ENCODE results near the gene PSMB5. TPM values are rescaled to one million over a fixed set of nuclear protein-coding genes. Genes with fewer than 3 reads are reported as not detected.

The PSMB5 gene
- total RNA-seq, 1 donor from 2014 or later, result 216 TPM

DNA sequence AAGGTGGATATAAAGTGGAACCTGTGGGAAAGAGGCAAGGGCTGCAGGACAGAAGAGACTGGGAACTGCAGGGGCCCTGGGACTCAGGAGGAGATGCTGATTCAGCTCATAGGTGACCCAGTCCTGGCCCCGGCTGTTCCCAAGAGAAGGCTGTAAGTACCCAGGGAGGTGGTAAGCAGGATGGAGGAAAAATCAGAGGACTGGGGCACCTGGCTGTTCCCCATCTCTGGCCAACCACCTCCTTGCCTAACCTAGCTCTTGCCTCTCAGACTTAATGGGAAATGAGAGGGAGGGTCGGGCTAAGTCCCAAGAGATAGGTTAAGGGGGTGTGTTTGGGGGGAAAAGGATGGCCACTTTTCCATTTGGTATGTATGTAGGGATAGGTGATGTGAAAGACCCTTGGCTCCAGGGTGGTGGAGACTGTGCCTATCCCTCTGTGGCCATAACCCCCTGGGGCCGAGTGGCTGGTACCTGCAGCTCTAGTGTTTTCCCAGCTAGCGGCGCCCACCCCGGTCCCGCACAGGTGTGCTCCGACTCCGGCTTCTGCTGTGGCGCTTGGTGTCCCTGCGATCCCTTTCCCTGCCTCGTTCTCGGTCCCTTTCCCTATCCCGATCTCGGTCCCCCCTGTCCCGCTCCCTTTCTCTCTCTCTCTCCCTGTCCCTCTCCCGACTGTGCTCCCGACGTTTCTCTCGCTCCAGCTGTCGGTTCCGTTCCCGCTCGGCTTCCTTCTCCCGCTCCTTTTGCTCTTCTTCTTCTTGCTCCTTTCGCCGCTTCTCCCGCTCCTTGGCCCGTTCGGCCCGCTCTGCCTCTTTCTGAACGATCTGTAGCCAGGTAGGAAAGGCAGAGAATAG is 24.2 kb upstream of the PSMB5 start:
- no peak for DNase-seq (ENCODE audit: low read depth in 2 of 2)

DNA sequence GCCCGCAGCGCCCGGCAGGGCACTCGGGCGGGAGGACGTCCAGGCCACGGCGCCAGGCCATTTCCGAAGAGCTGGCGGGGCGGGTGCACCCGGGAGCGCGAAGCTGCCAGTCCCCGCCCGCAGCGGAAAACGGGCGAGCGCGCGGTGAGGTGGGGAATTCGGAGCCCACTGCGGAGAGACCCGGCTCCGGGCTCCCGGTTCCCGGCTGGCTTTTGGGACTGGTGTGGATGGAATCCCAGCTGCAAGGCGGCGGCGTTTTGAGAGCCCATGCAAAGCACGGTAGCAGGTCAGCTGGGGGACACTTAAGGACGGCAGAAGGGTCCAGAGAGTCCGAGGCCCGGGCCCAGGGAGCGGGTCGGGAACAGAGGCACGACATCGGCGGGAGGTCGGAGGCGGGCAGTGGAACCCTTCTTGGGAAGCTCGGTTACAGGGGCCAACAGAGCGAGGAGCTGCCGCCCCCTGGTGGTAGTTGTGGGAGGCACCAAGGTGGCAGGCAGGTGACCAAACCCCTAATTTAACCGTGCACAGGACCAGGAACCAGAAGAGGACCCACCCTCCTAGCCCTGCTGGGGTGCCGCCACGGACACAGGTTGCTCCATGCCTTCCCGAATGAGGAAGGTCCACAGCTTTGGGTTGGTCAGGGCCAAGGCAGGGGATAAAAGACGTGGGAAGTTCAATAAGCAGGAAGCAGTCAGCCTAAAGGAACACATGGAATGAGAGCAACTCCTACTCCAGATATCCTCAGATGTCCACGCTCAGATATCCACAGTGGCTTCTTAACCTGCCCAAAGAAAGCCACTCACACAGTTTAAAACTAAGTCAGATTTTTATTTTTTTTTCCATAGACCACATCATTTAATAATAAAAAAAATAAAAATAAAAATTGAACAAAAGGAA is 23.3 kb upstream of the PSMB5 start:
- DNase-seq (ENCODE audit: low read depth in 2 of 2), result peak; percentile 49 to 88

DNA sequence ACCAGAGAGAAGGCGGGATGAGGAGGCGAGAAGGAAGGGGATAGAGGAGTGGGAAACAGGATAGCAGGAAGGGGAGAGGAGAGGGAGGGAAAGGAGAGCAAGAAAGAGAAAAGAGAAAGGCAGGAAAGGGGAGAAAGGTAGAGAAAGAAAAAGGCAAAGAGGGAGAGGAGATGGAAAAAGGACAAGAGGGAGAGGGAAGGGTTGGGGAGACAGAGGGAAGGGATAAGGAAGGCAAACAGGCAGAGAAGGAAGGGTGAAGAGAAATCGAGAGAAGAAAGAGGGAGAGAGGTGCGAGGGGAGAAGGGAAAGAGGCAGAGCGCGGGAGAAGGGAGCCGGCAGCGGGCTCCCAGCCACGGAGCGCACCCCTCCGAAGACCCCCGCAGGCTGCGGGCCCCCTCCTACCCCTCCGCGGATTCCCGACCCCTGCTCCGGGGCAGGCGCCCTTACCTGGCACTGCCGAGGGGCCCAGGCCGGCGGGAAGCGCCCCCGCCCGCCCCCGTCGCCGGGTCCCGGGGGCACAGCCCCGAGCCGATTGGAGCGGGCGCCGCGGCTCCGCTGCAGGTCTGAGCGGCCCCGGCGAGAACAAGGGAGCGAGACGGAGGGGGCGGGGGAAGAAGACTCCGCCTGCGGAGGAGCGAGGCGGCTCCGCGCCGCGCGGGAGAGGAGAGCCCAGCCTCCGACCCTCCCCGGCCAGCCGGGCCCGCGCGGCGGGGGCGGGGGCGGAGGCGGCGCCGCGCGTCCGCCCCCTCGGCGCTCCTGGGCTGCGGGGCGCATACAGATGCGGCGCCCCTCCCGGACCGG is 22.5 kb upstream of the PSMB5 start, which contains the start of gene CDH24:
Gene CDH24, minus strand, starts transcription at position 565 of the 801 bp plus-strand sequence. CDS start 1,787 bp downstream, outside the sequence.
- DNase-seq (ENCODE audit: low read depth in 2 of 2), result peak in 1 of 2 donors; percentile 74

DNA sequence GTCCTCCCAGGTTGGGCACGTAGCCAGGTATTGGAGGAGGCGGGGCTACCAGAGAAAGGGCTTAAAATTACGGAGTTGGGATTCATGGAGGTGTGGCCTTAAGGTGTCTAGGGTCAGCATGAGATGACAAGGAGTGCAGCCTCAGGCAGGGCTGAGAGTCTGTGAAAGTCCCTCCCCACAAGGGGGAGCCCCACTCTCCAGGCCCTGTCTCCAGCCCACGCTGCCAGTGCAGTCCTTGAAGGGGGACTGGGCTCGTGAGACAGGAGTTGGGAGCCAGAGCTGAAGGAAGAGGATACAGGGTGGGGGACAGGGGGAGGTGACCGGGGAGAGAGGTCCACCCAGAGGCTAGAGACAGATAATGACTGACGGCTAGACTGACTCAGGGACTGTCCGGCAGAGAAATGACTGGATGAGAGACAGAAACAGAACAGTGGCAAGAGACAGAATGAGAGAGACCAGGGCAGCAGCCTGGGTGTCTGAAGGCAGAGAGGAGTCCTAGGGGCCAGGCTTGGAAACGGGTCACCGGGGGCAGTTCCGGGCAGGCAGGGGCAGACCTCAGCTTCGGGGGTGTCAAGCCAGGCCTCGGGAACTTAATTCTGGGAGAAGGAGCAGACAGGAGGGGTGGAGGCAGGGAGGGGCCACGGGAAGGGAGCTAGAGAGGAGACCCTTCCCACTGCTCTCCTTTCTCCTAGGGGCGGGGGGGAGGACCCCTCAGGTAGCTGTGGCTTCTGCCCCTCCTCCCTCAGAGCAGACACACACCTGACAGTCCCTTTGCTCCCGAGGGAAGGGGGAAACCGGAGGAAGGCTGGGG is 21.6 kb upstream of the PSMB5 start:
- DNase-seq (ENCODE audit: low read depth in 2 of 2), result peak in 1 of 2 donors; percentile 74

DNA sequence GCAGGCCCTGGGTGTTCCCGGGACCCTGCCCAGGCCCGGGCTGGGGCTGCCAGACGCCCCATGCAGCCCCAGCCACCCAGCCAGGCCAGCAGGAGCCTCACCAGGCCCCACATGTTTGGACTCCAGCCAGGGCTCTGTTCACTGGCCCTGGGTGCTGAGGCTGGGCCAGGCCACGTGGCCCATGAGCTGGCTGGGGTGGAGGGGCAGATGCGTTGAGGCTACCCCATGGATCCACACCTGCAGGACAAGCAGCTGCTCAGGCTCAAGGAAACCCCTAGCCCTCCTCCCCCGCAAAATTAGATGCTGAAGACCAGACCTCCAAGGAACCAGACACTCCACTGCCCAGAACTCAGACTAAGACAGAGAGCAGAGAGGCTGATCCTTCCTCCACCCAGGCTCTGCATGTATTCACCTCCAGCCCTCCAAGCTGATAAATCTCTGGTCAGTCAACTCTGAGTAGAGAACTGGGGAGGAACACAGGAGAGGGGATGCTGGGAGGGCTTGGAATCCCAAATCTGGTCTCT is 21.0 kb upstream of the PSMB5 start:
- DNase-seq (ENCODE audit: low read depth in 2 of 2), result no peak

DNA sequence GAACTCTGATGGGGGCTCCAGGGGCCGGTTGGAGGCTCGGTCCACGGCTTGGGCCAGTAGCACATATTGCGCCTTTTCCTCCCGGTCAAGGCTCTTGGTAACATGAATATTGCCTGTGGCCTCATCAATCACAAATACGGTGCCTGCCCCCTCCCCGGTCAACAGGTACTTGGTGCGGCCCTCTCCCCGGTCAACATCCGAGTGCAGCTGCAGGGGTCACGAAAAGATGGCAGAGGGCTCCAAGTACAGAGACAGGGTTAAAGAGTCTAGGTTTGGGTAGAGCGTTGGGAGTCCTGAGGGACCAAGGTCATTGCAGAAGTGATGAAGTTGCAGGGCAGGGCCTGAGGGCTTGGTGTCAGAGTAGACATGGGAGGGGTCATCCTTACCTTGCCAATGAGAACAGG is 20.4 kb upstream of the PSMB5 start:
- DNase-seq (ENCODE audit: low read depth in 2 of 2), result no peak

DNA sequence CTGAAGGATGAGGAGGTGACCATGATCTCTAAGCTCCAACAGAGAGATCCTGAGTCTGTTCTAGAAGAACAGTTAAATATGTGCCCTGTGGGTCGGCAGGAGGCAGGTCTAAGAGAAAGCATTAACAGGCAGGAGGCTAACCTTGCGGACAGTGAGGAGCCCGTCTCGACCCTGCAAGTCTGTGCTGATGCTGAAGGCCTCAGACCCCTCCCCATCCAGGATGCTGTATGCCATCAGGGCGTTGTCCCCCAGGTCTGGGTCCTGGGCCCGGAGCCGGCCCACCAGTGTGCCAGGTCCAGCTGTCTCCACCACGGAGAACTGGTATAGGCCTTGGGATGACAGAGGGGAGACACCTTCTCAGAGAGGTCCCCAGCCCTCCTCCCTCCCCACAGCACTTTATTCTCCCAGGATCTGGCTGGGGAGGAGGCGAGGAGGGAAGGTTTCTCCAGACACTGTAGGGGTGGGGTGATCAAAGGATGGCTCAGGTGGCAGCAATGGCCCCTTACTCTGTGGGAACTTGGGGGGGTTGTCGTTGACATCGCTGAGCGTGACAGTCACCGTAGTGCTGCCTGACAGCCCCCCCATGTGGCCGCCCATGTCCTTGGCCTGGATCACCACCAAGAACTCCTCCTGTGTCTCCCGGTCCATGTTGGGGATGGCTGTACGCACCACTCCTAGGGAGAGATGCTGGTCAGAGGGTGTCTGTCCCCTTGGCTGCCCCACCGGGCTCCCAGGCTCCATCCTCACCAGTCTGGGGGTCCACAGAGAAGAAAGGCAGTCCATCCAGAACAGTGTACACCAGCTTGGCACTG is 19.5 kb upstream of the PSMB5 start:
- DNase-seq (ENCODE audit: low read depth in 2 of 2), result peak in 1 of 2 donors; percentile 55

DNA sequence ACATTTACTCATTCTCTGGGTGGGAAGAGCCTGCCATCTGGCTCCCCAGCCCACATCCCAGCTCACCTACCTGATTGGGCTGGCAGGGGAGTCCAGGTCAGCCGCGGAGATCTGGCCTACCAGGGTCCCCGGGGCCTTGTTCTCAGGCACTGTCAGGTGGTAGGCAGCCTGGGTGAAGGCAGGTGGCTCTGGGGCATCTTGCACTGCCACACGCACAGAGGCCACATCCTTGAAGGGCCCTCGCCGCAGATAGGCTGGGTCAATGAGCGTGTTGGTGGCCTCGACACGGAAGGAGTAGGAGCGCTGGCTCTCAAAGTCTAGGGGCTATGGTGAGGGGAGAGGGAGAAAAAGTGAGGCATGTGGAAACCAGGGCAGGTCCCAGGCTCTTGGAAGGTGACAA is 18.7 kb upstream of the PSMB5 start:
- no peak for DNase-seq (ENCODE audit: low read depth in 2 of 2)

DNA sequence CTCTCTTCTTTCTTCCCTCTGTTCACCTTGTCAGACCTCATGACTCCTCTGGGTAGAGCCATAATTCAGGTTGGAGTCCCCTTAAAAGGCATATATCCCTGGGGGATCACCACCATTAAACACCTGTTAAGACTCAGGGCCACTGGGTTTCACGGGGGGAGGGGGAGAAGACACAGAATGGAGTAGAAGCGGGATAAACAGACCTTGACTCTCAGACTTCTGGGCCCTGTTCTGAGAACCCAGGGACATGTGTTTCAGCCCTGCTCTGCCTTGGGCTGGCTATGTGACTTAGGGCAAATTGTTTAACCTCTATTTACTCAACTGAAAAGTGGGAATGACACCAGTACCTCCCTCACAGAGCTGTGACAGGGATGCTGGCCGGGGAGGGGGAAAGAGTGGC is 18.0 kb upstream of the PSMB5 start:
- DNase-seq (ENCODE audit: low read depth in 2 of 2), result no peak

DNA sequence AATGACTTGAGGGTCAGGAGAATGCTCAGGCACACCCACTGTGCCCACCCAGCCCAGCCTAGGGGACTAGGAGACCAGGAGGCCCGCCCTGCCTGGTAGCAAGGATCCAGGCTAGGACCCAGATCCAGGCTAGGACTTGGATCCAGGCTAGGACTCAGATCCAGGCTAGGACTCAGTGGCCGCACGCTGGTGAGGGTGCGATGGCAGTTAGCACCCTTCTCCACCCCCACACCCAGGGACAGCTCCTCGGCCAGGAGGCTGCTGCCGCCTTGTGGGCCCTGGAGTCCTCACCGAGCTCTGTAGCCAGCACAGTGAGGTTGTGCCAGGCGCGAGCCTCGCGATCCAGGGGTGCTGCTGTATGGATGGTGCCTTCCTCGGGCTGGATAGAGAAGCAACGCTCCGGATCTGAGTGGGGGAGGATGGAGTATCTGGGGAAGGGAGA is 17.5 kb upstream of the PSMB5 start:
- DNase-seq (ENCODE audit: low read depth in 2 of 2), result no peak

DNA sequence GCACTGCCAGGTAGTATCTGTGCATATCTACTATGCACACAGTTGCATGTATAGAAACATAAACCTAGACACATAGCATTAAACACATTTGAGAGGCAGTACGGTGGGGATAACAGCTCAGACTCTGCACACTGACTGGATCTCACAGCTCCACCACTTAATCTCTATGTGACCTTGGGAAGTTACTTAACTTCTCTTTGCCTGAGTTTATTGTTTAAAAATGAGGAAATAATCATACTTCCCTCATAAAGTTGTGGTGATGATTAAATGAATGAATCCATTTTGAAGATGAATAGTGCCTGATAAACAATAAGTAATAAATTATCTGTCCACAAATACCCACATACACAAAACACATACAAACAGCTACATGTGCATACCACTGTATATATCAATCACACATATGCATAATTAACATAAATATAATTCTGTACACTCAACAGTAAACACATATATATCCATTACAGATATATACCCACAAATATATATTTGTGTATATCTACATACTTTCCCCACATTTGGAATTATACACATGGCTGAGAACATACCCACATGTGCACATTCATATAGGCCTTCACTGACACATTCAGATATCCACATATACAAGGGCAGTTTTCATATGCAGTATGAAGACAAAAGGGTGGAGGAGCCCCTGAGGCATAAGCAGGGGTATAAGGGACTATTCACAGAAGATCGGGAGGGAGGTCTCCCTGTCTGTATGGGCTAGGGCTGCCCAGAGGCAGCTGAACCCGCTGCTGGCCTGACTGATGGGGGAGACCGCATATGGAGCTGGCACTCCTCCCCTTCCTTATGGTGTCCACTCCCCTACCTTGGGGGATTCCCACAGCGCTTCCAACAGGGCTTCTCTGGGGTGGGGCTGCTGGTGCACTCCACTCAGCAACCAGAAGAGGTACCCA is 16.7 kb upstream of the PSMB5 start:
- DNase-seq (ENCODE audit: low read depth in 2 of 2), result no peak

DNA sequence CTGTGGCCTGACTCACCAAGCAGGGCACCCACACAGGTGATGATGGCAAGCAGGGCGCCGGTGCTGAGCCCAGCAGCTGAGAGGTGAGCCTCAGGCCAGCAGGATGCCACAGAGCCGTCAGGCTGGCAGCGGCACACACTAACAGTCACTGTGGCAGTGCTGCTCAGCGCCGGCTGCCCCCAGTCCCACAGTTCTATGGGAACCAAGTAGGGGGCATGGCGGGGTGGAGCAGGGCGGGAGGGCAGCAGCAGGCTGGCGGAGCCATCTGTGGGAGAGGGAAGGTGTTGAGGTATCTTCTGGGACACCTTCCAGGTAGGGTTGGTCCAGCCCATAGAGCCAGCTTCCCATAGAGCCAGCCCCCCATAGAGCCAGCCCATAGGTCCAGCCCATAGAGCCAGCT is 14.3 kb upstream of the PSMB5 start:
- DNase-seq (ENCODE audit: low read depth in 2 of 2), result no peak

DNA sequence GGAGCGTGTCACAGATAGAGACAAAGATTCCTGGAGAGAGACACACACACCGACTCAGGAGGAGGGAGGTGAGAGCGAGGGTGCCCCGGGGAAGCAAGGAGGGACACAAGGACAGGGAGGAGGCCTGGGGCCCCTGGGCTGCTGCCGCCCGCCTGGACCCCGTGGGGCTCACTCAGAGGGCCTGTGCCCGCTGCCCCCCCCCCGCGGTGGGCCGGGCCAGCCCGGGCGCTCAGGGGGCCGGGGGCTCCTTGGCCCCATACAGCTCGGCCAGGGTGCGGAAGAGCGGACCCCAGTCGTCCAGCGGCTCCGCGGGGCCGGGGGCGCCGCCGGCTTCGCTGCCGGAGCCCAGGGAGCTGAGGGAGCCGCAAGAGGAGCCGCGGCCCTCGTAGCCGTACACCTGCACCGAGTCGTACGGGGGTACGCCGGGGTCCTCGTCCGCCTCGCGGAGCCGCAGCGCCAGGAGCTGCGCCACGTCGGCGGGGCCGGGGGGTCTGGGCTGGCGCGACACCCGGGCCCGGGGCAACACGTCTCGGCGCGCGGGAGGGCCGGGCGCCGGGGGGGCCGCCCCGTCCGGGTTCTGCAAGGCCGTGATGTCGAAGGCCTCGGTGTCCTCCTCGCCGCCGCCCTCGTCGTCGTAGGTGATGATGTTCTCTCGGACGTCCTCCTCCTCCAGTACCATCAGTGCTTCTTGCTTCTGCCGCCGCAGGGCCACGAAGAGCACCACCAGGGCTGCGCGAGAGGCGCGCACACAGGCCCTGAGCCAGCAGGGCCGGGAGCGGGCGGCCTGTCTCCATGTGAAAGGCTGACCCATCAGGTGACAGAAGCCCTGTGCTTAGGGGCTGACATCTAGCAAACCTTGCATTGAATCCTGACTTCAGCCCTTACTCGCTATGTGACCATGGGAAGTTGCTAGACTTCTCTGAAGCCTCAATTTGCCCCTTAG is 13.3 kb upstream of the PSMB5 start:
- DNase-seq (ENCODE audit: low read depth in 2 of 2), result no peak

DNA sequence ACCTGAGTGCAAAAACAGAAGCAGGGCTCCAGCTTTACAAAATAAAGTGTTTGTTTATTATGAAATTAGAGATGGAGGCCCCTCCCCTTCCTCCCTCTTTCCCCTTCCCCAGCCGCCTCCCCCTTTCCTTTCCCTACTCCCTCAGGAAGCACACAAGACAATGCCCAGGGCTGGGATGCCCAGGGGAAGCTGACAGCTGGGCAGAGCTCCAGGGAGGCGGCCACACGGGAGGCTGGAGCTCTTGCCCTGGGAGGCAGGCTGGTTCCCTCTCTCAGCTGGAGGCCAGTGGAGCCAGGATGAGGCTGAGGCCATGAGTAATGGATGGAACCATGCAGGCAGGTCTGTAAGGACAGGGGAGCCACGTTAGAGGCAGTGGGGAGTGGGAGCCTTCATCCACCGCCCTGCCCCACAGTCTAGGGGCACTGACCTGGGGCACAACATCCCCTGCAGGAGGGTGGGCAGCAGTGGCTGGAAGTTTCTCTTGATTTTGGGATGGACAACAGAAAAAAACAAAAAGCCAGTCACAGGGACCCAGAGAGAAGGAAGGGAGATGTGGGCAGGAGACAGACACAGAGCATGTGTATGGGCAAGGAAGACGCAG is 12.4 kb upstream of the PSMB5 start:
- peak in 1 of 2 donors; percentile 82 for DNase-seq (ENCODE audit: low read depth in 2 of 2)

DNA sequence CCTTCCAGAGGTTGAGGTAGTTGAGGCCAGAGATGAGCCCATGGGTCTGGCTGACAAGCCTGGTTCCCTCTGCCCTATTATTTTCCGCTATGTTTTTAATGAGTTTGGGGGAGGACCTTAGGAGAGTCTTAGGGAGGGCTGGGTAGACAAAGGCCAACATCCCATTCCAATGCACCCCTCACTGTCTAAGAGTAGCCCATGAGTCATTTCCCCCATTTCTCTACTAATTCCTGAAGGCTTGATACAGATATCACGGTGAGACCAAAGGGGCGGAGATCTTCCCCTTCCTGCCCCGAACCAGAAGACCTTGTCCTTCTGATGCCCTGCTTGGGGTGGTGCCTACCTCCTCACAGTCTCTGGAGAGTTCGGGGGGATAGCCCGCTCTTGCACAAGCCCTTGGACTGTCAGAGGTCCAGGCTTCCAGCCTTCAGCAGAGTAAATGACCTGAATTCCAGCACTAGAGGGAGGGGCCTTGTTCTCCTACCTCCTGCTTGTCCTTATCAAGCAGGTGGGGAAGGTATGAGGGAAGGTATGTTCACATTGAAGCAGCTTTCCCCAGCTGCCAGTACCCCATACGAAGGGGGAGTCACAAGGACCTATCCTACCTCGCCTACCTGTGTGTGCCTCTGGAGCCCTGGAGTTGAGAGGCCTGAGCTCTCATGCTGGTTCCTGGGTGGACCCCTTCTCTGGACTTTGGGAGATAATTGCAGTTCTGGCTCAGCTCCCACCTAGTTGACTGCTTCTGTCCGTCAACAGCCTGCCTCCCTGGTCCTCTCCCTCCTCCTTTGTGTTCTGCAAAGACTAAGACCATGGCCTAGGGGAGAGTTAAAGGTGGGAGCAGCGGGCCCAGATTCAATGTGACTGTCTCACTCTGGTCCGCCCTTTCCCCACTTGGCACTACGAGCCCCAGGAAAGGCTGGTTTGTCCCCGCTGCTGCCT is 11.0 kb upstream of the PSMB5 start:
- peak in 1 of 2 donors; percentile 58 for DNase-seq (ENCODE audit: low read depth in 2 of 2)

DNA sequence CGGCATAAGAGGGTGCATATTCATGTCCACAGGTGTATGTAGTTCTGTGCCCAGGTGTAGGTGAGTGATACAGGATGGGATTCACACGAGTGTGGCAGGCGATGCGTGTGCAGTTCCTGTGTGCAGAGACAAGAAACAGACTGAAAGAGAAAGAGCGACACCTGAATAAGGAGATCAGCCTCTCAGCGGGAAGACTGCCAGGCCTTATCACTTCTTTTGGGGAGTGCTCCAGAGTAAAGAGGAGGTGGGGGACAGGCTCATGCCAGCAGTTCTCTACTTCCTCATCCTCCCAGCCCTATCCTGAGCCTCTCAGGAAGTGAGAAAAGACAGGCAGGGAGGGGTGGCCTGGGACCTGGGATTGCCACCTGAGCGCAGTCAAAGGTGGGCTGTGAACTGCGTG is 10.1 kb upstream of the PSMB5 start:
- no peak for DNase-seq (ENCODE audit: low read depth in 2 of 2)
